ENCODE measurements around the gene SRR. TPM values are rescaled to one million over a fixed set of nuclear protein-coding genes. Genes with fewer than 3 reads are reported as not detected.

The SRR gene
- total RNA-seq, 1 donor: 20.6 TPM

DNA sequence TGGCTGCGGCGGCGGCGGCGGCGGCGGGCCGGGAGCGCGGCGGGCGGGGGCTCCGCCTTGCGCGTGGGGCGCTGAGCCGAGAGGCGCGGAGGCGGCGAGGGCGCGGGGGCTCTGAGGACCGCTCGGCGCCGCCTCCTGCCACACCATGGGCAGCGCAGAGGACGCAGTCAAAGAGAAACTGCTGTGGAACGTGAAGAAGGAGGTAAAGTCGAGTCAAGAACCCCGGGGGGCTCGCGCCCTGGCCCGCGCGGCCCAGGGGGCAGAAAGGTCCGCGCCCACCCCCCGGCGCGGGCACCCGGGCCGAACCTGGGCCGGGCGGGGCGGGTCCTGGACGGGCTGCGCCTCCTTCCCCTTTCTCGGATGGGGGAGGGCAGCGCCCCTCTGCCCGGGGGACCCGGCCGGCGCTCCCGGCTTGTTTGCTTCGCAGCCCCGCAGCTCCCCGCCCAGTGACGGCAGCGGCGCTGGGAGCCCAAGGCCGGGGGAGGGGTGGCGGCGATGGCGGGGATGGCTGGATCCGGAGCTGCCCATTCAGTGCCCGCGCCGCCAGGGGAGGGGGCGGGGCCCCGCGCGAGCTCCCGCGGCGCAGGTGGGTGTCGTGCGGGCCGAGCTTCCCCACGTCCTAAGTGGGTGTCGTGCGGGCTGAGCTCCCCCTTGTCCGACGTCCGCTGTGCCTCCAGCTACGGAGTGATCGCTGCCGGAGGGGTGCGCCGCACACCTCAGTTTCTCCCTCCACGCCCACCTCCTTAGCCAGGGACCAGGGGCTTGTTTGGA is 34.0 kb downstream of the SRR start:
- H3K27ac ChIP-seq (ENCODE audit: low read depth, low read length): peak overlapping the region; percentile 60
- H3K4me2 ChIP-seq (ENCODE audit: insufficient read depth, low read length): peak overlapping the region; percentile 97
- H4K20me1 ChIP-seq (ENCODE audit: insufficient read depth, low read length): peaks cover 12% of the 10 kb centered on the region
- peaks cover 45% of the 10 kb centered on the region for H3K79me2 ChIP-seq (ENCODE audit: insufficient read depth, low read length)
- H3K36me3 ChIP-seq (ENCODE audit: insufficient read depth, low read length): peaks cover 27% of the 10 kb centered on the region
- H3K4me1 ChIP-seq (ENCODE audit: insufficient read depth, low read length): peaks cover 20% of the 10 kb centered on the region
- no peaks in the 10 kb centered on the region for H3K27me3 ChIP-seq (ENCODE audit: insufficient read depth, low read length)
- TF ChIP-seq CTCF (IDR thresholded peaks at IDR 0.05; ENCODE audit: extremely low read depth, low read depth, low read length): no peak
- no peaks in the 10 kb centered on the region for H3K9me3 ChIP-seq (ENCODE audit: low read depth, low read length)
- peak overlapping the region; percentile 91 for H3K4me3 ChIP-seq (ENCODE audit: insufficient read depth, low read length)
- H2AFZ ChIP-seq (ENCODE audit: low read length): peak overlapping the region; percentile 72
- DNase-seq (ENCODE audit: insufficient read length, low spot score, missing footprints): peak; percentile 98

- TF ChIP-seq CTCF (IDR thresholded peaks at IDR 0.05; ENCODE audit: extremely low read depth, low read depth, low read length): no peak
- Histone ChIP-seq H3K4me2 (ENCODE audit: insufficient read depth, low read length) (peak overlapping the region; percentile 97), H3K9me3 (ENCODE audit: low read depth, low read length) (no peaks in the 10 kb centered on the region), H2AFZ (ENCODE audit: low read length) (peak overlapping the region; percentile 72), H3K79me2 (ENCODE audit: insufficient read depth, low read length) (peaks cover 43% of the 10 kb centered on the region), H3K27ac (ENCODE audit: low read depth, low read length) (peak overlapping the region; percentile 48), H3K4me3 (ENCODE audit: insufficient read depth, low read length) (peak overlapping the region; percentile 91), H3K4me1 (ENCODE audit: insufficient read depth, low read length) (peaks cover 20% of the 10 kb centered on the region), H3K27me3 (ENCODE audit: insufficient read depth, low read length) (no peaks in the 10 kb centered on the region), H3K36me3 (ENCODE audit: insufficient read depth, low read length) (peaks cover 21% of the 10 kb centered on the region), H4K20me1 (ENCODE audit: insufficient read depth, low read length) (peaks cover 12% of the 10 kb centered on the region)
- DNase-seq (ENCODE audit: insufficient read length, low spot score, missing footprints): peak; percentile 87
Measured at GRCh38 chr17:2338315-2338657, 34.5 kb downstream of the SRR start.

DNA sequence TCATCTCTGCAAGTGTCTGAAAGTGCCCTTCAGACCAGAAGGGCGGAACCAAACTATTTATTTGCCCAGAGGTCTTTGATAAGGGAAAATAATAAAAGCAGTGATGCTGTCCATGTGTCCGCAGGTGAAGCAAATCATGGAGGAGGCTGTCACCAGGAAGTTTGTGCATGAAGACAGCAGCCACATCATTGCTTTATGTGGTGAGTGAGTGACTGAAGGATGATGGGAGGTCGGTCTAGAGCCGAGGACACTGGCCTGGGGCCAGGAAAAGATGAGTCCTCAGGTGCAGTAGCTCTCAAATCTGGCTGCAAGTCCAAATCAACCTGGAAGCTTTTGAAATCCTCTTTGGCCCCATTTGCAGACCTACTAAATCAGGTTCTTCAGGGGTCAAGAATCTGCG is 39.7 kb downstream of the SRR start:
- Histone ChIP-seq H3K79me2 (ENCODE audit: insufficient read depth, low read length) (peaks cover 5% of the 10 kb centered on the region), H2AFZ (ENCODE audit: low read length) (no peak overlapping the region), H4K20me1 (ENCODE audit: insufficient read depth, low read length) (peaks cover 23% of the 10 kb centered on the region), H3K4me3 (ENCODE audit: insufficient read depth, low read length) (no peak overlapping the region), H3K4me1 (ENCODE audit: insufficient read depth, low read length) (peaks cover 12% of the 10 kb centered on the region), H3K4me2 (ENCODE audit: insufficient read depth, low read length) (no peak overlapping the region), H3K36me3 (ENCODE audit: insufficient read depth, low read length) (peaks cover 10% of the 10 kb centered on the region), H3K27ac (ENCODE audit: low read depth, low read length) (no peak overlapping the region), H3K9me3 (ENCODE audit: low read depth, low read length) (no peaks in the 10 kb centered on the region), H3K27me3 (ENCODE audit: insufficient read depth, low read length) (no peaks in the 10 kb centered on the region)
- no peak for TF ChIP-seq CTCF (IDR thresholded peaks at IDR 0.05; ENCODE audit: extremely low read depth, low read depth, low read length)
- peak; percentile 41 for DNase-seq (ENCODE audit: insufficient read length, low spot score, missing footprints)

DNA sequence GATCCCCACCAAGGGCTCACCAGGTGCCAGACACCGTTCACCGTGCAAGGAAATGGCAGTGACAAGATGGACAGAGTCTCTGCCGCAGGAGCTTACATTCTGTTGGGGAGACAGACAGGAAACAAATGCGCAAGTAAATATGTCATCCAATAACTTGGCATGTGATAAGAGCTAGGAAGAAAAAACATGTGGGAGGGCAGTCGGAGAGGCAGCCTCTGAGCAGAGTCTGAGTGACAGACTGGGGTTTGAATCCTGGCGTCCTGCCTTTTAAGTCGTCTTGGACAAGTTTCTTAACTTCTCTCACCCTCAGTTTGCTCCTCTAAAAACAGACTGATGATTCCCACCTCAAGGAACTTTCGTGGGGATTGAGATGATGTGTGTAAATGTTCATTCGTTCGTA is 40.8 kb downstream of the SRR start:
- DNase-seq (ENCODE audit: insufficient read length, low spot score, missing footprints): peak; percentile 44
- no peak overlapping the region for H3K4me3 ChIP-seq (ENCODE audit: insufficient read depth, low read length)
- no peaks in the 10 kb centered on the region for H3K9me3 ChIP-seq (ENCODE audit: low read depth, low read length)
- peaks cover 12% of the 10 kb centered on the region for H3K4me1 ChIP-seq (ENCODE audit: insufficient read depth, low read length)
- H2AFZ ChIP-seq (ENCODE audit: low read length): no peak overlapping the region
- H4K20me1 ChIP-seq (ENCODE audit: insufficient read depth, low read length): peaks cover 25% of the 10 kb centered on the region
- no peaks in the 10 kb centered on the region for H3K27me3 ChIP-seq (ENCODE audit: insufficient read depth, low read length)
- H3K79me2 ChIP-seq (ENCODE audit: insufficient read depth, low read length): no peaks in the 10 kb centered on the region
- no peak for TF ChIP-seq CTCF (IDR thresholded peaks at IDR 0.05; ENCODE audit: extremely low read depth, low read depth, low read length)
- peaks cover 10% of the 10 kb centered on the region for H3K36me3 ChIP-seq (ENCODE audit: insufficient read depth, low read length)
- no peak overlapping the region for H3K27ac ChIP-seq (ENCODE audit: low read depth, low read length)
- H3K4me2 ChIP-seq (ENCODE audit: insufficient read depth, low read length): no peak overlapping the region

Measured in osteoblast (primary cell).